Nephron progenitor cell (in vitro differentiated cells): ENCODE data around the gene MAN1C1.

Experiments
- DNase-seq: peaks from one replicate; pipeline ENCODE4 v3.0.0; 2021
- H3K27ac Mint-ChIP-seq: 2 replicates; pipeline ENCODE4 v1.8.0; 2021; ENCODE audit warnings: mild to moderate bottlenecking, moderate library complexity, mixed read lengths
- H3K27me3 Mint-ChIP-seq: 2 replicates; pipeline ENCODE4 v1.8.0; 2021; ENCODE audit warnings: mild to moderate bottlenecking, low read depth, mixed read lengths; ENCODE audit not compliant: poor library complexity
- H3K36me3 Mint-ChIP-seq: 2 replicates; pipeline ENCODE4 v1.8.0; 2021; ENCODE audit warnings: low read depth, mixed read lengths
- H3K4me1 Mint-ChIP-seq: 2 replicates; pipeline ENCODE4 v1.8.0; 2021; ENCODE audit warnings: mixed read lengths
- H3K4me3 Mint-ChIP-seq: 2 replicates; pipeline ENCODE4 v1.8.0; 2021; ENCODE audit warnings: mild to moderate bottlenecking, moderate library complexity, mixed read lengths
- H3K9me3 Mint-ChIP-seq: 2 replicates; pipeline ENCODE4 v1.8.0; 2021; ENCODE audit warnings: mild to moderate bottlenecking, moderate library complexity, mixed read lengths
- TF ChIP-seq, protein P1 (sequence below): fragments of 200-600 bp; sonication (generic); IDR thresholded peaks from 2 replicates; pipeline ENCODE4 v1.5.0; 2021; ENCODE audit warnings: antibody characterized with exemption

MAN1C1 gene

DNA sequence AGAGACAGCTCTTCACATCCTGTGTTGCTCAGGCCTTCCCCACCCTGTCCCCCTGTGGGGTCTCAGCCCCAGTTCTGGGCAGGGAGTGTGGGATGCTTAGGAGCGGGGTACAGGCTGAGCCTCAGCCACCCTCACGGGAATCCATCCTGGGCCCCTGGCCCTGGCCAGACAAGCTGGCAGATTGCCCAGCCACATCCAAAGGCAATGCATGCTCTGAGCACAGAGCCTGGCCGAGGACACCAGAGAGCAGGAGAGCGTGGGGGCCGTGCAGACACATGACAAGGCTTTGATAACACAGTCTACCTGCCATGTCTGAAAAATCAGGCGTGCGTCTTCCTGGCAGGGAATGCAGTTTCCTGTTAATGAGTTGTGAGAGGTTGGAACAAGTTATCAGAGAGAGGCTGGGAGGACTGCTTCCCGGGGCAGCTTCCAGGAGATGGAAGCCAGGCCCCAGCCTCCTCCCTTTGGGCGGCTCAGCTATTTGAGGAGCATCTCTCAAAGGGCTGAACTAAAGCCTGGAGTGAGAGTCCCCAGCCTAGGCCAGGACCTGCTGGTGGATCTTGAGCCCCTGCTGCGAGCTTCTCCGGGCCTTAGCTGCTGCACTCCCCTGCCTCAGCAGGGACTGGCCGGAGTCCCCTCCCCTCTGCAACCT is 111.2 kb downstream of the MAN1C1 start:
- Mint-ChIP-seq H3K36me3 (no peaks in the 10 kb centered on the region), H3K27ac (no peak overlapping the region), H3K27me3 (peaks cover 3% of the 10 kb centered on the region), H3K9me3 (no peaks in the 10 kb centered on the region), H3K4me1 (peaks cover 48% of the 10 kb centered on the region), H3K4me3 (no peak overlapping the region)
- DNase-seq = no peak
- TF ChIP-seq, protein P1, sequence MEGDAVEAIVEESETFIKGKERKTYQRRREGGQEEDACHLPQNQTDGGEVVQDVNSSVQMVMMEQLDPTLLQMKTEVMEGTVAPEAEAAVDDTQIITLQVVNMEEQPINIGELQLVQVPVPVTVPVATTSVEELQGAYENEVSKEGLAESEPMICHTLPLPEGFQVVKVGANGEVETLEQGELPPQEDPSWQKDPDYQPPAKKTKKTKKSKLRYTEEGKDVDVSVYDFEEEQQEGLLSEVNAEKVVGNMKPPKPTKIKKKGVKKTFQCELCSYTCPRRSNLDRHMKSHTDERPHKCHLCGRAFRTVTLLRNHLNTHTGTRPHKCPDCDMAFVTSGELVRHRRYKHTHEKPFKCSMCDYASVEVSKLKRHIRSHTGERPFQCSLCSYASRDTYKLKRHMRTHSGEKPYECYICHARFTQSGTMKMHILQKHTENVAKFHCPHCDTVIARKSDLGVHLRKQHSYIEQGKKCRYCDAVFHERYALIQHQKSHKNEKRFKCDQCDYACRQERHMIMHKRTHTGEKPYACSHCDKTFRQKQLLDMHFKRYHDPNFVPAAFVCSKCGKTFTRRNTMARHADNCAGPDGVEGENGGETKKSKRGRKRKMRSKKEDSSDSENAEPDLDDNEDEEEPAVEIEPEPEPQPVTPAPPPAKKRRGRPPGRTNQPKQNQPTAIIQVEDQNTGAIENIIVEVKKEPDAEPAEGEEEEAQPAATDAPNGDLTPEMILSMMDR = no peak

DNA sequence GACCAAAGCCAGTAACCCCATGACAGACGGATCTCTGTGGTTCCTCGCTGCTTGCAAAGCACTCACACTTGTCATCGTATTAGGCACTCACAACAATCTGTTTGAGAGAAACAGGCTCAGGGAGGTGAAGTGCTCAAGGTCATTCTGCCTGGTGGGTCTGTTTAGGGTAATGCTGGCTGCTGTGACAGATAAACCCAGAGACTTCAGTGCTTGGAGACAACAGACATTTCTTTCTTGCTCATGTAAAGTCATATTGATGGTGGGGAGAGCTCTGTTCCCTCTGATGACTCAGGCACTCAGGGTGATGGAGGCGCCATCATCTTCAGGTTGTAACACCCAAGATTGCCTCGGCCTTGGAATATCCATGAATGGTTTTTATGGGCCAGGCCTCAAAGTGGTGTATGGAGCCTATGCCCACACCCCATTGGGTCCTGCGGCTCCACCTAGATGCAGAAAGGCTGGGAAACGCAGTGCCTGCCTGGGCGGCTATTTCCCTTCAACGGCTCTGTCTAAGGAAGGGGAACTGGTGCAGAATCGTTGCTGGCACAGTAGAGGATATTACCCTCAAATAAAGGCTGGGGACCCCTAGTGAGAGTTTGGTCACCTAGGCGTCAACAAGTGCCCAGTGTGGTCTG is 111.8 kb downstream of the MAN1C1 start:
- TF ChIP-seq, protein P1 = no peak
- Mint-ChIP-seq H3K27ac (no peak overlapping the region), H3K4me3 (no peak overlapping the region), H3K36me3 (no peaks in the 10 kb centered on the region), H3K4me1 (peaks cover 45% of the 10 kb centered on the region), H3K9me3 (no peaks in the 10 kb centered on the region), H3K27me3 (peaks cover 7% of the 10 kb centered on the region)
- DNase-seq = no peak

DNA sequence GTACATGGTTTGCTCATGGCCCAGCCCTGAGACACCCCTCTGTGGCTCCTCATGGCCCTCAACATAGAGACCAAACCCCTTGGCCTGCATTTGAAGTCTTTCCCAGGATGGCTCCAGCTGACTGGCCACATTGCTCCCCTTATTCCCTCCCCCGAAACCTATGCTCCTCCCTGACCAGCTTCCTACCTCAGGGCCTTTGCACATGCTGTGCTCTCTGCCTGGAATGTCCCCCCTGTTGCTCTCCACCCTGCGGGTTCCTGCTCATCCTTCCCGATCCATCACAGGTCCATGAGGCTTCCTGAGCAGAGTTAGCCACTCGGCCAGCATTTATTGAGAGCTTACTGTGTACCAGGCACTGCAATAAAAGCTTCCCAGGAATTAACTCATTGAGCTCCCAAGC is 112.5 kb downstream of the MAN1C1 start:
- Mint-ChIP-seq H3K9me3 (no peaks in the 10 kb centered on the region), H3K27ac (no peak overlapping the region), H3K27me3 (peaks cover 6% of the 10 kb centered on the region), H3K4me3 (no peak overlapping the region), H3K36me3 (no peaks in the 10 kb centered on the region), H3K4me1 (peaks cover 43% of the 10 kb centered on the region)
- DNase-seq = no peak
- TF ChIP-seq, protein P1 = no peak

DNA sequence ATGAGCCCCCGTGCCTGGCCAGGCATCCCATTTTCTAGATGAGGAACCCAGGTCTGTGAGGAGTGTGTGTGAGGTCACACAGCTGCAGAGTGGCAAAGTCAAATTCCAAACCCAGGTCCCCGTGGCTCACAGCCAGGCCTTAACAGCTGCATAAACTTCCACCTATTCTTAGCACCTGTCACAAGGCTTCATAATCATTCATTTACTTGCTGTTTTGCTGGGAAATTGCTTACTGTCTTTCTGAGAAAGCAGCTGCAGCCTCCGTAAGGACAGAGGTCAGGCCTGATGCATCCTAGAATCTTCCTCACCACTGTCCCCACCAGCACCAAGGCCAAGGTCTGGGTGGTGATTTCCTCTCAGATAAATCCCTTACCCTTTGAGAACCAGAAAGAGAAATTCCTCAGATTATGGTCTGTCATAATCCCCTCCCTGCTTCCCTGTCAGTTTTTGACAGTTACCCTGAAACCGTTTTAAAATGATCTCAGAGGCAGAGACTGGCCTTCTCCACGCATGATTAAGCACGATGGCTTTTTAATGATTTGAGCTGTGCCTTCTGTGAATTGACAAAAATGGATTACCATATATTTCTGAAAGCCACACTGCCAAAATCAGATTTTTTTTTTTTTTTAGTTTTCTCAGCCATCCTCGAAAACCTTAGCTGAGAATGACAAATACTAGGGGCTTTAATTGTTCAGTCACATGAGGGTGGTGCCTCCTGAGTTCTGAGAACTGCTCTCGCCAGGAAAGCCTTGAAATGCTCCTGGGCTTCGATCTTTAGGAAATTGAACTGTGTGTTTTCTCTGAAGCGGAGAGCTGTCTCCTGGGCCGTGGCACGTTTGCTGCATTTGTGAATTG is 113.4 kb downstream of the MAN1C1 start:
- TF ChIP-seq, protein P1 = no peak
- Mint-ChIP-seq H3K4me1 (peaks cover 45% of the 10 kb centered on the region), H3K9me3 (no peaks in the 10 kb centered on the region), H3K4me3 (no peak overlapping the region), H3K27ac (no peak overlapping the region), H3K36me3 (no peaks in the 10 kb centered on the region), H3K27me3 (peaks cover 8% of the 10 kb centered on the region)
- no peak for DNase-seq

DNA sequence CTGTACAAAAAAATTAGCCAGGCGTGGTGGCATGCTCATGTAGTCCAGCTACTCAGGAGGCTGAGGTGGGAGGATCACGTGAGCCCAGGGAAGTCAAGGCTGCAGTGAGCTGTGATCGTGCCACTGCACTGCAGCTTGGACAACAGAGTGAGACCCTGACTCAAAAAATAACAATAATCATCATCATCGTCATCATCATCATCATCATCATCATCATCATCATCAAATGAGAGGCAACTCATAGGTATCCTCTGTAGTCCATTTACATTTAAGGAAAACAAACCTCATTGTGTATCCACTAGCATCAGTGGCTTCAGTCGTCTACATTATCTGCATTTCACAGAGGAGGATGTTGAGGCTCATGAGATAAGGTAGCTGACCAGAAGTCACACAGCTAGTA is 114.6 kb downstream of the MAN1C1 start:
- no peaks in the 10 kb centered on the region for H3K9me3 Mint-ChIP-seq
- peaks cover 8% of the 10 kb centered on the region for H3K27me3 Mint-ChIP-seq
- TF ChIP-seq, protein P1 = no peak
- no peaks in the 10 kb centered on the region for H3K36me3 Mint-ChIP-seq
- no peak for DNase-seq
- H3K4me3 Mint-ChIP-seq = no peak overlapping the region
- no peak overlapping the region for H3K27ac Mint-ChIP-seq
- H3K4me1 Mint-ChIP-seq = peaks cover 43% of the 10 kb centered on the region
